Endothelial cell of umbilical vein (primary cell): ENCODE data around the gene KCNIP1. TPM values are rescaled to one million over a fixed set of nuclear protein-coding genes. Genes with fewer than 3 reads are reported as not detected.

ENCODE experiments used
- BruUV-seq: library from RNA; stranded (reverse); fragments of 400-500 nt; replicated peaks from 2 replicates; lab custom pipeline; 2021; lab: Mats Ljungman, UMichigan
- CTCF ChIA-PET: fragments of 300-600, 350-600 bp; sonication (Branson Sonifier 250); formaldehyde crosslinking; loops from one replicate; lab custom pipeline; 2021; ENCODE audit warnings: antibody characterized with exemption, inconsistent platforms; lab: Charles Lee
- POLR2A ChIA-PET: fragments of 300-600, 350-600 bp; sonication (Branson Sonifier 250); formaldehyde crosslinking; loops from one replicate; lab custom pipeline; 2021; ENCODE audit warnings: antibody characterized with exemption, inconsistent platforms; lab: Charles Lee
- DNase-seq: peaks from one replicate; pipeline ENCODE4 v3.0.0-alpha.2; 2011; ENCODE audit warnings: low read depth, low spot score
- FAIRE-seq: peaks from 2 replicates; lab custom pipeline; 2011; peaks lifted over from hg19 to GRCh38; lab: Jason Lieb, UNC
- H2AFZ ChIP-seq: 2 replicates; pipeline ENCODE4 v1.6.0; 2012; ENCODE audit warnings: low read depth, low read length, control low read depth, inconsistent platforms
- H3K27ac ChIP-seq: 2 replicates; pipeline ENCODE4 v1.5.1; 2011; ENCODE audit warnings: low read depth, mild to moderate bottlenecking, control low read depth, low read length, moderate library complexity; ENCODE audit not compliant: insufficient read depth
- H3K27me3 ChIP-seq, 2 experiments: 2 replicates each; pipeline versions ENCODE4 v1.6.0 to v1.6.1; 2011; ENCODE audit warnings: low read length in 2 of 2, mixed read lengths in 1 of 2; ENCODE audit not compliant: control insufficient read depth in 2 of 2, insufficient read depth in 2 of 2
- H3K36me3 ChIP-seq, 2 experiments: 2 replicates in 1 of 2; 3 replicates in 1 of 2; pipeline ENCODE4 v1.5.1; 2011; ENCODE audit warnings: low read length in 2 of 2, mild to moderate bottlenecking in 1 of 2, moderate library complexity in 1 of 2; ENCODE audit not compliant: control insufficient read depth in 2 of 2, insufficient read depth in 2 of 2; ENCODE audit errors: extremely low read depth in 1 of 2
- H3K4me1 ChIP-seq: 3 replicates; pipeline ENCODE4 v1.5.1; 2011; ENCODE audit warnings: mild to moderate bottlenecking, low read length; ENCODE audit not compliant: control insufficient read depth, insufficient read depth; ENCODE audit errors: extremely low read depth
- H3K4me2 ChIP-seq: 2 replicates; pipeline ENCODE4 v1.6.1; 2011; ENCODE audit warnings: low read length, control low read depth, mixed read lengths; ENCODE audit not compliant: insufficient read depth
- H3K4me3 ChIP-seq, 3 experiments: fragments of 200-600 bp in 1 of 3; sonication (generic), shearing (Covaris generic) in 1 of 3; replicated peaks in 1 of 3; 2 replicates each; pipeline ENCODE4 v1.5.1; 2011 to 2016; ENCODE audit warnings: control low read depth in 3 of 3, low read length in 3 of 3, mild to moderate bottlenecking in 2 of 3, inconsistent platforms in 1 of 3, low read depth in 1 of 3, moderate library complexity in 1 of 3; ENCODE audit not compliant: insufficient read depth in 1 of 3
- H3K79me2 ChIP-seq: 2 replicates; pipeline ENCODE4 v1.6.0; 2012; ENCODE audit warnings: low read length, inconsistent platforms; ENCODE audit not compliant: control insufficient read depth, insufficient read depth
- H3K9ac ChIP-seq: replicated peaks from 2 replicates; pipeline ENCODE3; 2011; ENCODE audit warnings: low read length, control low read depth; ENCODE audit not compliant: insufficient read depth; ENCODE audit errors: extremely low read depth
- H3K9me1 ChIP-seq: replicated peaks from 3 replicates; pipeline ENCODE4 v1.6.0; 2011; ENCODE audit warnings: mild to moderate bottlenecking, low read length; ENCODE audit not compliant: control insufficient read depth, insufficient read depth; ENCODE audit errors: extremely low read depth
- H3K9me3 ChIP-seq: replicated peaks from 2 replicates; pipeline ENCODE4 v1.5.1; 2012; ENCODE audit warnings: low read length, inconsistent platforms; ENCODE audit not compliant: control insufficient read depth, insufficient read depth
- H4K20me1 ChIP-seq: replicated peaks from 2 replicates; pipeline ENCODE3; 2011; ENCODE audit warnings: mild to moderate bottlenecking, low read length; ENCODE audit not compliant: control insufficient read depth, insufficient read depth; ENCODE audit errors: extremely low read depth
- CTCF ChIP-seq, 2 donors: IDR thresholded peaks; 1 replicate in 1 of 2; 2 replicates in 1 of 2; pipeline ENCODE4 v1.5.1; 2011; ENCODE audit warnings: low read length in 2 of 2, mild to moderate bottlenecking in 2 of 2, moderate library complexity in 2 of 2, control low read depth in 1 of 2, inconsistent platforms in 1 of 2, low read depth in 1 of 2; ENCODE audit not compliant: insufficient read depth in 1 of 2; ENCODE audit errors: extremely low read depth in 1 of 2
- EZH2 ChIP-seq: IDR thresholded peaks from 2 replicates; pipeline ENCODE4 v1.6.1; 2012; ENCODE audit warnings: borderline replicate concordance, low read depth, mild to moderate bottlenecking, moderate library complexity, low read length, inconsistent platforms; ENCODE audit not compliant: severe bottlenecking
- FOS ChIP-seq: IDR thresholded peaks from 2 replicates; pipeline ENCODE4 v1.6.1; 2011; ENCODE audit warnings: mild to moderate bottlenecking, low read length, moderate library complexity, borderline replicate concordance; ENCODE audit not compliant: insufficient read depth
- GATA2 ChIP-seq: IDR thresholded peaks from 2 replicates; pipeline ENCODE4 v1.7.0; 2011; ENCODE audit warnings: low read depth, mild to moderate bottlenecking, moderate library complexity, mixed read lengths, low read length; ENCODE audit not compliant: insufficient read length, insufficient read depth
- JUN ChIP-seq: IDR thresholded peaks from 2 replicates; pipeline ENCODE4 v1.6.1; 2011; ENCODE audit warnings: borderline replicate concordance, low read depth; ENCODE audit not compliant: insufficient read length, insufficient read depth
- MAX ChIP-seq: IDR thresholded peaks from 2 replicates; pipeline ENCODE4 v1.6.1; 2011; ENCODE audit not compliant: insufficient read depth, insufficient read length
- POLR2A ChIP-seq: IDR thresholded peaks from 2 replicates; pipeline ENCODE4 v1.6.1; 2012; ENCODE audit warnings: low read depth, mild to moderate bottlenecking, control low read depth, low read length
- POLR2AphosphoS5 ChIP-seq: IDR thresholded peaks from 2 replicates; pipeline ENCODE4 v1.6.1; 2012; ENCODE audit warnings: low read depth, mild to moderate bottlenecking, control low read depth, low read length, moderate library complexity; ENCODE audit not compliant: insufficient read depth
- dilution Hi-C: fragments of 300-500 bp; cut with MboI; formaldehyde crosslinking; loops from one replicate; pipeline ENCODE4 v1.15.0; 2019; ENCODE audit warnings: low sequenced_read_pairs; ENCODE audit not compliant: extremely low pct_ligation_motif_present
- intact Hi-C: fragments of 100-400 bp; cut with micrococcal nuclease; formaldehyde crosslinking; loops from one replicate; pipeline ENCODE4 v1.10.0; 2022
- polyA plus RNA-seq, 4 experiments: library from polyadenylated mRNA; depleted of rRNA in 3 of 4; stranded (reverse) in 3 of 4; unstranded in 1 of 4; fragments of >200 nt; gene quantifications; 2 replicates each; pipeline versions ENCODE4 v1.2.1 to v1.2.3, GENCODE V29; 2011 to 2012; ENCODE audit warnings: missing spikeins in 1 of 4
- total RNA-seq: library from RNA; stranded (reverse); gene quantifications from 2 replicates; pipeline ENCODE4 v1.2.3, GENCODE V29; 2021

KCNIP1 gene
- total and polyA plus RNA-seq, 2 donors (not counting 3 experiments of a cell fraction or from before 2014, with no cell fraction given): 0.15 TPM; not detected in 1

DNA sequence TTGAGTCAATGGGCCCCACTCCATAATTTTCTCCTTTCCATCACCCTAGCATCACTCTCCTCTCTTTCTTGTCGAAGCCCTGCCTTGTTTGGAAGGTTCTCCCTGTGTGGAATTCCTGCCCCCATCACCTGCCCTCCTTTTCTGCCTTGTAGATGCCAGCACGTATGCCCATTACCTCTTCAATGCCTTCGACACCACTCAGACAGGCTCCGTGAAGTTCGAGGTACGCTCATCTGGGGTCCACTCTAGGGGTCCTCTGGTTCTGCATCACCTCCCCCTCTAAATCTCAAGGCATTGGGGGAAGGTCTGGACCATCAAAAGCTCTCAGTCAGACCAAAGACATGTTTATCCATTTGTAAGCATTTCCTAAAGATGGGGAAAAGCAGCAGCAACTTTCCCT is 217.9 kb downstream of the KCNIP1 start:
- dilution Hi-C loops: no loop called here
- H2AFZ ChIP-seq: no peak overlapping the region
- no TSS peak for BruUV-seq
- ChIA-PET CTCF (no interaction called here), POLR2A (no interaction called here)
- no peaks in the 10 kb centered on the region for H3K36me3 ChIP-seq
- no peak for TF ChIP-seq GATA2
- TF ChIP-seq FOS: no peak
- TF ChIP-seq EZH2: no peak
- H3K9me1 ChIP-seq: no peaks in the 10 kb centered on the region
- H3K4me3 ChIP-seq: no peak overlapping the region
- no peak overlapping the region for H3K9ac ChIP-seq
- intact Hi-C loops: no loop called here
- H4K20me1 ChIP-seq: no peaks in the 10 kb centered on the region
- H3K27ac ChIP-seq: no peak overlapping the region
- H3K4me2 ChIP-seq: no peak overlapping the region
- no peaks in the 10 kb centered on the region for H3K4me1 ChIP-seq
- peaks cover 2 to 3% of the 10 kb centered on the region in 2 experiments for H3K27me3 ChIP-seq
- FAIRE-seq: no peak
- DNase-seq: no peak
- H3K79me2 ChIP-seq: no peaks in the 10 kb centered on the region
- H3K9me3 ChIP-seq: no peaks in the 10 kb centered on the region

DNA sequence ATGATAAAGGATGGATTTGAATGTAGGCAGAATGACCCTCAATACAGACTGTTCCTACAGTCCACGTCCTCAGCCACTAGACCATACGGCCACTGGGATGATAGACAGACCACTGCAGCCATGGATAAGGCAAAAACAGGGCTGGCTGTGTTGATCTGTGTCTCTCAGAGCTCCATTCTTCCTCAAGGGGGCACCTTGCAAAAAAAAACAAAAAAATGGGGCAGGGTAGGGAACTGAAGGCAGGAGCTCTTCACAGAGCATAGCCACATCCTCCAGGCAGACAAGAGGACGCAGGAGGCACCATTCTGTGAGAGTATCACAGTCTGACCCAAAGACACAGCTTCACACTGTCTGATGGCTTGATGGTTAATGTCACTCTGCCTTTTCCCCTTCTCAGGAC is 218.5 kb downstream of the KCNIP1 start:
- no peak for FAIRE-seq
- H3K27me3 ChIP-seq: peaks cover 2 to 3% of the 10 kb centered on the region in 2 experiments
- H3K9me1 ChIP-seq: no peaks in the 10 kb centered on the region
- TF ChIP-seq JUN (no peak), EZH2 (no peak), MAX (no peak), GATA2 (no peak), POLR2AphosphoS5 (no peak), CTCF (IDR thresholded peaks at IDR 0.05; ENCODE audit: extremely low read depth in 1 of 2, insufficient read depth in 1 of 2, low read depth in 1 of 2, low read length in 2 of 2) (no peak), FOS (no peak), POLR2A (no peak)
- no peak overlapping the region for H2AFZ ChIP-seq
- H3K4me1 ChIP-seq: no peaks in the 10 kb centered on the region
- H3K9me3 ChIP-seq: no peaks in the 10 kb centered on the region
- H3K4me2 ChIP-seq: no peak overlapping the region
- H3K79me2 ChIP-seq: no peaks in the 10 kb centered on the region
- no peaks in the 10 kb centered on the region for H3K36me3 ChIP-seq
- no peaks in the 10 kb centered on the region for H4K20me1 ChIP-seq
- no peak for DNase-seq
- ChIA-PET CTCF (interaction anchor here (1.9 to 2.1 kb wide), 2 partner anchors 8 to 69 kb away, joined by 6 to 9 read pairs; no protein-coding TSS in a partner anchor), POLR2A (no interaction called here)
- no TSS peak for BruUV-seq
- no peak overlapping the region for H3K27ac ChIP-seq
- H3K9ac ChIP-seq: no peak overlapping the region
- no peak overlapping the region for H3K4me3 ChIP-seq
- intact Hi-C loops: no loop called here
- dilution Hi-C loops: no loop called here
